Skeletal muscle tissue (tissue), 4 donors: ENCODE results near the gene GABRB1. TPM values are rescaled to one million over a fixed set of nuclear protein-coding genes. Genes with fewer than 3 reads are reported as not detected.

Source experiments
- H3K27ac ChIP-seq: one replicate; pipeline ENCODE4 v1.7.0; 2013; ENCODE audit warnings: mild to moderate bottlenecking, low read depth, low read length, inconsistent platforms
- H3K27me3 ChIP-seq, 3 donors: one replicate each; pipeline ENCODE4 v1.7.0; 2013; ENCODE audit warnings: low read length in 3 of 3; ENCODE audit not compliant: control insufficient read depth in 3 of 3, insufficient read depth in 3 of 3
- H3K36me3 ChIP-seq, 3 donors: one replicate each; pipeline ENCODE4 v1.7.0; 2013; ENCODE audit warnings: low read length in 3 of 3; ENCODE audit not compliant: control insufficient read depth in 3 of 3, insufficient read depth in 3 of 3
- H3K4me1 ChIP-seq, 3 donors: one replicate each; pipeline ENCODE4 v1.7.0; 2013; ENCODE audit warnings: low read length in 3 of 3, mild to moderate bottlenecking in 3 of 3; ENCODE audit not compliant: control insufficient read depth in 3 of 3, insufficient read depth in 3 of 3
- H3K4me3 ChIP-seq, 3 donors: one replicate each; pipeline ENCODE4 v1.7.0; 2013; ENCODE audit warnings: low read length in 3 of 3
- H3K9ac ChIP-seq, 3 donors: one replicate each; pipeline ENCODE4 v1.7.0; 2013; ENCODE audit warnings: low read length in 3 of 3, mild to moderate bottlenecking in 3 of 3, moderate library complexity in 2 of 3, low read depth in 1 of 3
- H3K9me3 ChIP-seq, 3 donors: one replicate each; pipeline ENCODE4 v1.7.0; 2013; ENCODE audit warnings: low read length in 3 of 3; ENCODE audit not compliant: control insufficient read depth in 3 of 3
- total RNA-seq: library from RNA; depleted of rRNA; stranded (reverse); fragments of >200 nt; gene quantifications from one replicate; pipeline ENCODE4 v1.2.3, GENCODE V29; 2014
- donor health status: Osteomylitis.

Gene GABRB1
- total RNA-seq, 1 donor from 2014 or later, result not detected

DNA sequence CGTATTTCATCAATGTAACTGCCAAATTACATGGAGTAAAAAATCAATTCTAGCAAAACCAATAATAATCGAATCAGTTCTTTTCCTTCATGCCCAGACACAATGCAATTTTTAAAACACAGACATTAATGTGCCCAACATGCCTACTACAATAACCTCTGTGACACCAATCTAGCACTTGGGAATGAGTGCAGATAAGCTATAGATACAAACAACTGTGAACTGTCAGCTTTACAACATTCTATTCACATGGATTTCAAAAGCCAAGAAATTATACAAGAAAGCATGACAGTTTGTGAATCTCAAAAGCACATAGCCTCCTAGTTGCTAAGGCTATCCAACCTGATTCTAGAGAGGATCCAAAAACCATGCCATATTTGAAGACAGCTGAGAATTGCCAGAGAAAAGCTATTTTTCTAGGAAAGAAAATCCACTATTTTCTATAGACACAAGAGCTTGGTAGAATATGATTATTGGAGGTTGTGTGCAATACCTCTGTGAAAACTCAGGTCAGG, 351.5 kb downstream of the GABRB1 start:
- Histone ChIP-seq H3K4me1 (no peaks in the 10 kb centered on the region), H3K4me3 (no peak overlapping the region), H3K36me3 (no peaks in the 10 kb centered on the region), H3K27ac (no peak overlapping the region), H3K9ac (no peak overlapping the region), H3K9me3 (no peaks in the 10 kb centered on the region), H3K27me3 (no peaks in the 10 kb centered on the region)

DNA sequence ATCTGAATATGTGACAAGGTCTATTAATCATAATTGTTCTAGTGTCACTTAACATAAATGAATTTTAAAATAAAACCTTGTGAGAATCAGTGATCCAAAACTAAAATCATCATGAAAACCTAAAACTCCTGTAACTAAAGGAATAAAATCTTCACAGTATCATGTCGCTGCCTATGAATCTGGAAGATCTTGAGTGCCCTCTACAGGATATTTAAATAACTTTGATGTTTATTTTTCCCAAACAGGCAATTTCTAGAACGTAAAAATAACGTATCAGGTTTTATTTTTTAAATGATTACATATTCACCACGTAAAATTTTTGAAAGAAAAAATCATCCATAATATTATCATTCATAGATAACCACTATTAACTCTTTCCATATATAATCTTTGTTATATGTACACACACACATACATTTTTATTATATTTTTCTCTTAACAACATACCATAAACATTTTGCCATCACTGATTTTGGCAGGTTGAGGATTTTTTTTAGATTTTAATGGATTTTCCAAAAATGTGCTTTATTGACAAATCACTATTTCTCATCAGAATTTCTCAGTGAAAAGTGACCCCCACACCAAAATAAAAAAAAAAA, 352.6 kb downstream of the GABRB1 start:
- Histone ChIP-seq H3K9me3 (no peaks in the 10 kb centered on the region), H3K4me3 (no peak overlapping the region), H3K9ac (no peak overlapping the region), H3K27ac (no peak overlapping the region), H3K4me1 (no peaks in the 10 kb centered on the region), H3K36me3 (no peaks in the 10 kb centered on the region), H3K27me3 (no peaks in the 10 kb centered on the region)

DNA sequence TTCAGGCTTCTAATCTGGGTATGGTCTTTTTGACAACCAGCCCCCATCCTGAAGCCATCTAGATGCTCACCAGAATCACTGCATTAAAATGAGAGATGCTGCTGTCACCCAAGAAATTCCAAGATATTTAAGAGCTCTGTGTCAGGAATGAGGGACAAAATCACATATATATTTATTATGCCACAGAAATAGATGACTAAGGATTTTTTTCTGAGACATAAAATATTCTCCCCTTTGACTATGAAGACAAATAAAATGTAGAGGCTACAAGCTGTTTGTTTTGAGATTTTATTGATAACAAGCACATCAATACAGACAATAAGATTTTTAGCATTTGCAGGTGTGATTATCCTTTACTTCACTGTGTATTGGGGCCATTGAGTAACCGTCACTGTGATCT, 354.8 kb downstream of the GABRB1 start:
- Histone ChIP-seq H3K27me3 (no peaks in the 10 kb centered on the region), H3K4me3 (no peak overlapping the region), H3K9ac (no peak overlapping the region), H3K4me1 (no peaks in the 10 kb centered on the region), H3K36me3 (no peaks in the 10 kb centered on the region), H3K27ac (no peak overlapping the region), H3K9me3 (no peaks in the 10 kb centered on the region)

DNA sequence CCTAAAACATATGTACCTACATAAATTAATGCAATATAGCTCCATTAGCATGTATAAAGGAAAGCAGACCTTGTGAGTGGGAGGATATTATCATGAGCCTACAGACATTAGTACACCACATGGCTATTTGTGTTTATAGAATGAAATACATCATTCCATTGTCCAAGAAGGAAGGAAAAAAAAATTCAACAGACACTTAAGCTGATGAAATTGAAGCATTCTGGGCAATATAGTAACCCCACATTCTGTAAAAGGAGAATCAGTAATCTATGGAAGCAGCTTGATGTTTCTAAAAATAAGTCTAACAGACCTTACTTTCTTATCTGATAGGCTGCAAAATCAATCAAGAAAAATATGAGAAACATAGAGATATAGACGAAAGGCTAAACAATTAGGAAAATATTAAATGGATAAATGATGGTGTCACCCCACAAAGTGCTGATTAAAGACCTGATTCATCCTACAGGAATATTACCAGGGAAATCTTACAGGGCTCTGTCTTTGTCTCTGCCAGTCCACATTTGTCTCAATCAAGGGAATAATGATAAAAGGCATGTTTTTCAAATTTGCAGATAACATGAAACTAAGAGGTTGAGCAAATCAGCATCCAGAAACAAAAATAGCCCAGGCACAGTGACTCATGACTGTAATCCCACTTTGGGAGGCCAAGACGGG, 355.3 kb downstream of the GABRB1 start:
- no peaks in the 10 kb centered on the region for H3K36me3 ChIP-seq
- no peaks in the 10 kb centered on the region for H3K9me3 ChIP-seq
- H3K4me1 ChIP-seq, result no peaks in the 10 kb centered on the region
- H3K4me3 ChIP-seq, result no peak overlapping the region
- no peaks in the 10 kb centered on the region for H3K27me3 ChIP-seq
- H3K9ac ChIP-seq, result no peak overlapping the region
- H3K27ac ChIP-seq, result no peak overlapping the region

DNA sequence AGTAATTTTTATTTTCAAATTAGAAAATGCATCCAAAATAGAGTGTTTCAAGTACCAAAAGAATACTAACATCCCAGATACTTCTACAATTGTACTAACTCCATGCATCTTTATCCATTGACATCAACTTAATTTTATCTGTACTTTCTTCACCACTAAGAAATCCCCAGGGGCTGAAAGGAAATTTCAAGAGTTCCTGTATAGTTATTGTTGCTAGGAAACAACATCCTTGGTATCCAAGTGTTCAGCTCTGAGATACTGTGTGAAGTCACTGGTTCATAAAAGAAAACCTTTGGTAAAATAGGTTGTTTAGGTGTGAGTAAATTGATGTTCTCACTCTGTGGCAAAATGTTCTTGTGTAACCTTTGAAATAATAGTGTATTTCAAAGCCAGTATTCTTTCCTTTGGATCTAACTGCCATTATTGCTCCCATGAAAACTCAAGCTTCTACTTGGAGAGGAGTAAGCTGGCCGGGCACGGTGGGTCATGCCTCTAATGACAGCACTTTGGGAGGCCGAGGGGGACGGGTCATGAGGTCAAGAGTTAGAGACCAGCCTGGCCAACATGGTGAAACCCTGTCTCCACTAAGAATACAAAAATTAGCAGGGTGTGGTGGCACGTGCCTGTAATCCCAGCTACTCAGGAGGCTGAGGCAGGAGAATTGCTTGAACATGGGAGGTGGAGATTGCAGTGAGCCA, 359.2 kb downstream of the GABRB1 start:
- Histone ChIP-seq H3K27ac (no peak overlapping the region), H3K9me3 (no peaks in the 10 kb centered on the region), H3K36me3 (no peaks in the 10 kb centered on the region), H3K9ac (no peak overlapping the region), H3K4me3 (no peak overlapping the region), H3K4me1 (no peaks in the 10 kb centered on the region), H3K27me3 (no peaks in the 10 kb centered on the region)

DNA sequence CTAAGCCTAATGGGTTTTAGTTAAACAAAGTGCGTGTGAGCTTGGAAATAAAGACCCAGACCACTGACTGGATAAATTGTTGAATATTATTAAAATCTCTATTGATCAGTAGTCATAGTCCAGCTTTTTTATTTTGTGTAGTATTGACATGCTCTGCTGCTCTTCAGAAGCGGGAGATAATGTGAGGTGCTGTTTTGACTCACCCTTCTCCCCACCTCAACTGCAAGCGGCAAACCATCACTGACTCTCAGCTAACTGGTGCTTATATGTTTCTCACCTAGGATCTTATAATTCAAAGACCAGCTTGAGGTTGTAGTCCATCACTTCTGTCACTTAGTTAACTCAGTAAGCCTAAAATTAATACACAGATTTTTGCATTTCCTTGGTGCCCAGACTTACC, 359.9 kb downstream of the GABRB1 start:
- no peaks in the 10 kb centered on the region for H3K36me3 ChIP-seq
- no peak overlapping the region for H3K4me3 ChIP-seq
- H3K4me1 ChIP-seq, result no peaks in the 10 kb centered on the region
- H3K27me3 ChIP-seq, result no peaks in the 10 kb centered on the region
- H3K9me3 ChIP-seq, result no peaks in the 10 kb centered on the region
- H3K9ac ChIP-seq, result no peak overlapping the region
- H3K27ac ChIP-seq, result no peak overlapping the region

DNA sequence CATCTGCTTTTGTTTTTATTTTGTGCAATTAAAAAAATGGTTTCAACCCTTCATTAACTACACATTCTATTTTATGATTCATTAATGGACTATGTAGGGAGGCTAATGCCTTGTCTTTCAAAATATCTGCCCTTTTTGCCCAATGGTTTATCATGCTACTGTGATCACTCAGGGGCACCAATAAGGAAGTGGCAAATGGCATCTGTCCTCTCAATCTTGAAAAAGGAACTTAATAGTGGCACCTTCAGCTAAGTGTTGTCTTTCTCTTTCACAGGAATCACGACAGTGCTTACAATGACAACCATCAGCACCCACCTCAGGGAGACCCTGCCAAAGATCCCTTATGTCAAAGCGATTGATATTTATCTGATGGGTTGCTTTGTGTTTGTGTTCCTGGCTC, 375.0 kb downstream of the GABRB1 start:
- no peak overlapping the region for H3K27ac ChIP-seq
- H3K9ac ChIP-seq, result no peak overlapping the region
- no peaks in the 10 kb centered on the region for H3K4me1 ChIP-seq
- H3K4me3 ChIP-seq, result no peak overlapping the region
- no peaks in the 10 kb centered on the region for H3K36me3 ChIP-seq
- H3K27me3 ChIP-seq, result no peaks in the 10 kb centered on the region
- no peaks in the 10 kb centered on the region for H3K9me3 ChIP-seq

DNA sequence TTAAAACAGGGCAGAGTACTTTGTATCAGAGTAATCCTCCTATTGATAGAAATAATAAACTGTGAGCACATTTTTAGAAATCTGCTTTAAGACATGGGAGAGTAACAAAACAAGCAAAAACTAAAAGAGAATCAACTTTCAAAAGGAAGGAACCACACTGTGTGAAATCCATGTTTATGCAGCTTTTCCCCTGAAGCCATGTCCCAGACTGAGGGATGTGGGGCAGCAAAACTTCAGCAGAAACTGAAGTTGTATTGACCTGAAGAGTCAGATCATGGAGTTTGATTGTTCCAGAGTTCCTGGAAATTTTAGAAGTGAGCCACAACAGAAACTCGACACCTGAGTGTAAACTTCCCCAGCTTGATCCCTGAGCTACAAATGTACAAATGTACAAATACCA, 378.9 kb downstream of the GABRB1 start:
- Histone ChIP-seq H3K9me3 (no peaks in the 10 kb centered on the region), H3K4me3 (no peak overlapping the region), H3K4me1 (no peaks in the 10 kb centered on the region), H3K36me3 (no peaks in the 10 kb centered on the region), H3K9ac (no peak overlapping the region), H3K27ac (no peak overlapping the region), H3K27me3 (no peaks in the 10 kb centered on the region)

DNA sequence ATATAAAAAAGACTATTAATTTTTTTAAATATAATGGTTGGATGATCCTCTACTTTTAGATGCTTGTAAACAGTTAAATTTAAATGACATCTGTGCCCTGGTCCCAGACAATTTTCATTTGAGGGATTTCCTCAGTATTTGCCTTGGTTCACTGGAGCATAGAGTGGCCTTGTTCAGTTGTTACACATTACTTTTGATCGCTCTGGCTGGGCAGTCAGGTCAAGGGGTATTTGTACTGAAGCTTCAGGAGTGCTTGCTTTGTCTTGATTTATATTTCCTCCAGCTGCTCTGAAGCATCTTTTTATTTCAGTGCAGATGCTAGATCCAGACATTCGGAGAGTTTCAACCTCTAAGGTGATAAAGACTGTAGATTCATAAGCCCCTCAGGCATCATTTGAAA, 382.2 kb downstream of the GABRB1 start:
- Histone ChIP-seq H3K27me3 (no peaks in the 10 kb centered on the region), H3K9me3 (no peaks in the 10 kb centered on the region), H3K4me1 (no peaks in the 10 kb centered on the region), H3K4me3 (no peak overlapping the region), H3K36me3 (no peaks in the 10 kb centered on the region), H3K27ac (no peak overlapping the region), H3K9ac (no peak overlapping the region)

DNA sequence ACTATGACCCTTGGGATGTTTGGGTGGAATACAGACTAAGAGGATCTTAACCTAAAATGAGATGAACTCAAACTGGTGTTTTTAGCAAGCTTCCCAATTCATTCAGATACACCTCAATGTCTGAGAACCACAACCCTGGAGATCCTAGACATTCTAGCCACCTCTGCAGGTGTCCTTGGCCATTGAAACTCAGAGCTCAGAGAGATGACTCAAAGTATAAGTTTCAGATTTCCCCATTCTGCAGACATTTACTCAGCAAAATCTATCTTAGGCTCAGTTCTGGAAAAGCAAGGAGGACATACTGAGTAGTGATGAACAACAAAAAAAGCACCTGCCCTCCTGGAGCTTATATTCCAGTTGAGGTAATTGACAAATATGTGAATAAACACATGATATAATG, 384.4 kb downstream of the GABRB1 start:
- Histone ChIP-seq H3K9me3 (no peaks in the 10 kb centered on the region), H3K4me3 (no peak overlapping the region), H3K9ac (no peak overlapping the region), H3K4me1 (no peaks in the 10 kb centered on the region), H3K36me3 (no peaks in the 10 kb centered on the region), H3K27ac (no peak overlapping the region), H3K27me3 (no peaks in the 10 kb centered on the region)
